HG03095 (cell line): ENCODE measurements around the gene MRGPRF.
"Not testable (repeated sequence)": the region's sequence is repeated elsewhere in the genome, so short reads cannot be mapped to it uniquely, and the experiment has no call there.

ENCODE experiments used
- ATAC-seq: cut with Tn5 transposase; IDR thresholded peaks from one replicate; pipeline ENCODE4 v1.9.1; 2021; ENCODE audit warnings: moderate library complexity; ENCODE audit not compliant: unreplicated experiment

Gene MRGPRF

GRCh38 chr11:69004411-69005182 is 8.4 kb downstream of the MRGPRF start:
- no peak for ATAC-seq

- no peak for ATAC-seq
These were observed 9.1 kb downstream of the MRGPRF start for GRCh38 chr11:69003866-69004367.

GRCh38 chr11:69003301-69003865 is 9.7 kb downstream of the MRGPRF start:
- ATAC-seq, result no peak

GRCh38 chr11:69002570-69003231 is 10.3 kb downstream of the MRGPRF start:
- no peak for ATAC-seq

GRCh38 chr11:69002110-69002569 is 10.9 kb downstream of the MRGPRF start:
- ATAC-seq, result no peak

GRCh38 chr11:69001243-69002081 is 11.6 kb downstream of the MRGPRF start:
- ATAC-seq, result no peak

GRCh38 chr11:69000831-69001242 is 12.2 kb downstream of the MRGPRF start:
- no peak for ATAC-seq

GRCh38 chr11:69000391-69000790 is 12.7 kb downstream of the MRGPRF start:
- no peak for ATAC-seq

GRCh38 chr11:68999748-69000355 is 13.2 kb downstream of the MRGPRF start:
- not testable (repeated sequence) for ATAC-seq

GRCh38 chr11:68999093-68999747 is 13.8 kb downstream of the MRGPRF start:
- ATAC-seq, result no peak

- ATAC-seq, result no peak
These were observed 14.6 kb downstream of the MRGPRF start for GRCh38 chr11:68998390-68998911.

GRCh38 chr11:68997995-68998348 is 15.1 kb downstream of the MRGPRF start:
- ATAC-seq, result no peak

- ATAC-seq, result no peak
These were observed 15.7 kb downstream of the MRGPRF start for GRCh38 chr11:68997124-68997994.

GRCh38 chr11:68996376-68997123 is 16.5 kb downstream of the MRGPRF start:
- no peak for ATAC-seq

GRCh38 chr11:68994894-68995285 is 18.2 kb downstream of the MRGPRF start:
- ATAC-seq, result no peak

- ATAC-seq, result no peak
These were observed 18.7 kb downstream of the MRGPRF start for GRCh38 chr11:68994161-68994893.

- no peak for ATAC-seq
These were observed 19.5 kb downstream of the MRGPRF start for GRCh38 chr11:68993546-68993945.
